ENCODE results near the gene YWHAG. TPM values are rescaled to one million over a fixed set of nuclear protein-coding genes. Genes with fewer than 3 reads are reported as not detected.
A peak's percentile ranks its signal among the peaks of the same experiment; 100 is the strongest.
"Not testable (repeated sequence)": the region's sequence is repeated elsewhere in the genome, so short reads cannot be mapped to it uniquely, and the experiment has no call there.

YWHAG gene
- total RNA-seq, result 10 to 100 TPM; 68.0 to 75.1 TPM

DNA sequence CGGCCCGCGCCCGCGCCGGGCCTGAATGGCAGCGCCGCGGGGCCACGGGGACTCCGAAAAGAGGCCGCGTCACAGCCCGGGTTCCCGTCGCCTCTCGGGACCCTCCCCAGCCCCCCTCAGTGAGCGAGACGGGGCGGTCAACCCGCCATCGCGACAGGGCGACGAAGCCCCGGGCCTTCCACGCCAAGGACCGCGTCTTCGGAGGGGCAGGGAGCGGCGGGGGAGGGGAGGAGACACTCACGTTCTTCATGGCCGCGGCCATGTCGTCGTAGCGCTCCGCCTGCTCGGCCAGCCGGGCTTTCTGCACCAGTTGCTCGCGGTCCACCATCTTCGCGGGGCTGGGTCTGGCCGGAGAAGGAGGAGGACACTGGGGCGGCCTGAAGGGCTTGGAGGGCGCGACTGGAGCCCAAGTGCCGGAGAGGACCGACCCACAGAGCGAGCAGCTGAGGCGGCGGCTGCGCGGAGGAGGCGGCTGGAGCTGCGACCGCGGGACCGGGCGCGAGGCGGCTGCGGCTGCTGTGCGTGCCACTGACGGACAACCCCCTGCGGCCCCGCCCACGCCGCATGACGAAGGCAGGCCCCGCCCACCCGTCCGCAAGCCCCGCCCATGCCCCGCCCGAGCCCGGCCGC is at the start of gene YWHAG:
TSS of gene YWHAG (minus strand) at position 511 of the 630 bp plus-strand sequence. CDS start at position 328, 183 bp downstream.
- no peaks in the 10 kb centered on the region for H3K9me3 Mint-ChIP-seq
- peak; percentile 86 for DNase-seq
- H3K36me3 Mint-ChIP-seq (ENCODE audit: low read depth), result peaks cover 30% of the 10 kb centered on the region
- peaks cover 42% of the 10 kb centered on the region for H3K4me1 Mint-ChIP-seq
- ChIA-PET CTCF (interaction anchor here (0.5 to 3.1 kb wide), 13 partner anchors 8 to 457 kb away, joined by 3 to 32 read pairs (median 4); no protein-coding TSS in a partner anchor), POLR2A (interaction anchor here (0.6 to 1.0 kb wide), 2 partner anchors 10 to 41 kb away, joined by 3 to 4 read pairs; no protein-coding TSS in a partner anchor)
- H3K27ac Mint-ChIP-seq, result peak within 1 kb of the TSS; percentile 97
- no peaks in the 10 kb centered on the region for H3K27me3 Mint-ChIP-seq
- peak within 1 kb of the TSS; percentile 92 for H3K4me3 Mint-ChIP-seq

DNA sequence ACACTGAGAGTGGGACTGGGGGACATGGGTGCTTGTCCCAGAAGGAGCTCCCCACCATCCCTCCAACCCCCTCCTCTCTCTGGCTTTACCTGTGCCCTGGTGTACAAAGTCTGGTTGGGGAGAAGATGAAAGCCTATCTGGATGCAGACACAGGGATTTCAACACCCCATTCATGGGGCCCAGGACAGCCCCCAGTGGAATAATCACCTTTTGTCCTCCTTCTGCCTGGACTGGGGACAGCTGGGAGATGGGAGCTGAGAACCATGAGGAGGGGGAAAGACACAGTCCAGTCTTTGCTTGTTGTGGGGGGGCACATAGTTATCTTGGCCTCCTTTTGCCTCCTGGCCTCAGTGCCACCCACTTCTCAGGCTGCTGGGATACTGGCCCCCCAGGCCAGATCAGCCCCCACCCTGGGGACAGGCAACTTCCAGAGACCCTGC is 49.4 kb upstream of the YWHAG start:
- no peaks in the 10 kb centered on the region for H3K36me3 Mint-ChIP-seq (ENCODE audit: low read depth)
- peaks cover 7% of the 10 kb centered on the region for H3K4me1 Mint-ChIP-seq
- peaks cover 2% of the 10 kb centered on the region for H3K27me3 Mint-ChIP-seq
- DNase-seq, result no peak
- no peaks in the 10 kb centered on the region for H3K9me3 Mint-ChIP-seq
- H3K4me3 Mint-ChIP-seq, result no peak overlapping the region
- no peak overlapping the region for H3K27ac Mint-ChIP-seq
- CTCF ChIA-PET, result interaction anchor here (0.6 to 1.9 kb wide), 6 partner anchors 11 to 196 kb away, joined by 3 to 8 read pairs (median 3); partner anchors contain the start of gene ZP3
- POLR2A ChIA-PET, result no interaction called here

DNA sequence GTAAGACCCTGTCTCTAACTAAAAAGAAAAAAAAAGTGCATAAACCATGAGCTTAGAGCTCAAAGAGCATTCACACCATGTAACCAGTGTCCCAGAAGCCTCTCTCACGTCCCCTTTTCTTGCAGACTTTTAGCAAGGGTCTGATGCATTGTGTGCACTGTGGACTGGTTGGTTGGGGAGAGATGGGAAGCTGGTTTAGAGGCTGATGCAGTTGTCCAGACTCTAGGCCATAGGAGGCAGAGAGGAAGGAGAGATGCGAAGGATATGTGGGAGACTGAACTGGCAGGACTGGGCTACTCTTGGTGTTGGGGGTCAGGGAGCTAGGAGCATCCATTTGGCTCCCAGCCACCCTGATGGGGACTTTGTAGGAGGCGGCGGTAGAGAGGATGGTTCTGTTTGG is 48.9 kb upstream of the YWHAG start:
- CTCF ChIA-PET, result interaction anchor here (0.6 to 1.9 kb wide), 5 partner anchors 11 to 196 kb away, joined by 3 to 8 read pairs (median 3); partner anchors contain the start of gene ZP3
- Mint-ChIP-seq H3K9me3 (no peaks in the 10 kb centered on the region), H3K4me3 (no peak overlapping the region), H3K27ac (no peak overlapping the region), H3K27me3 (peaks cover 2% of the 10 kb centered on the region), H3K4me1 (peaks cover 7% of the 10 kb centered on the region), H3K36me3 (ENCODE audit: low read depth) (no peaks in the 10 kb centered on the region)
- POLR2A ChIA-PET, result no interaction called here
- no peak for DNase-seq

DNA sequence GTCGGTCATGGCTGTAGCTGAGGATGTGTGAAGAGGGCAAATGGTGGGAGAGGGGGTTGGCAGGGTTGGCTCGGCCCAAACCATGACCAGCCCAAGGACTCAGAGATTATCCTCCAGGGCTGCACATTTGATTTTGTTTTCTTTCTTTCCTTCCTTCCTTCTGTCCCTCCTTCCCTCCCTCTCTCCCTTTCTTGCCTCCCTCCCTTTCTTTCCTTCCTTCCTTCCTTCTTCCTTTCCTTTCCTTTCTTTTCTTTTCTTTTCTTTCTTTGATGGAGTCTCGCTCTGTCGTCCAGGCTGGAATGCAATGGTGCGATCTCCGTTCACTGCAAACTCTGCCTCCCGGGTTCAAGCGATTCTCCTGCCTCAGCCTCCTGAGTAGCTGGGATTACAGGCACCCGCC is 46.9 kb upstream of the YWHAG start:
- CTCF ChIA-PET, result no interaction called here
- no peak overlapping the region for H3K27ac Mint-ChIP-seq
- H3K4me1 Mint-ChIP-seq, result peaks cover 9% of the 10 kb centered on the region
- no peak for DNase-seq
- no peaks in the 10 kb centered on the region for H3K27me3 Mint-ChIP-seq
- H3K4me3 Mint-ChIP-seq, result no peak overlapping the region
- H3K9me3 Mint-ChIP-seq, result no peaks in the 10 kb centered on the region
- POLR2A ChIA-PET, result interaction anchor here (0.7 kb wide), 1 partner anchor 15 kb away, joined by 5 read pairs; no protein-coding TSS in a partner anchor
- H3K36me3 Mint-ChIP-seq (ENCODE audit: low read depth), result no peaks in the 10 kb centered on the region

DNA sequence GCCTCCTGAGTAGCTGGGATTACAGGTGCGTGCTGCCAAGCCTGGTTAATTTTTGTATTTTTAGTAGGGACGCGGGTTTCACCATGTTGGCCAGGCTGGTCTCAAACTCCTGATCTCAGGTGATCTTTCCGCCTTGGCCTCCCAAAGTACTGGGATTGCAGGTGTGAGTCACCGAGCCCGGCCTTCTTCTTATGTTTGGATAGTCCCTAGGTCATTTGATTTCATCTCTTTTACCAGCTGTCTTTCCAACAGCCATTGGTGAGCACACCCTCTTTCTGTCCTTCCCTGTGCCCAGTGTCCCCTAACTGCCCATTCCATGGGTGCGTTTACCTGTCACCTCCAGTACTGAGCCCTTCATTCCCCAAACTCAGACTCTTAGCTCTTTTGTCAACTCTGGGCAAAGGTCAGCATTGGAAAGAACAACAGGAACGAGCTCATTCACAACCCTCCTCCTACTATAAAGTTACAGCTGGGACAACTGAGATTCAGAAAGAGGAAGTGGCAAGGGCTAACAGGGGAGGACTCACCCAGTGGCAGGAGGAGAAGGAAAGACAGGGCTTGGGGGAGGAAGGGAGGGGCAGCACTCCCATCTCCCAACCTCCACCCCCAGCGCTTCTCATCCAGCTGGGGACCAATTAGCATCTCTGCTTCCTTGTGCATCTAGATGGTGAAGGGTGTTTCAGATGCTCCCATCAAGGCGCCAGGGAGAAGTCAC is 45.1 kb upstream of the YWHAG start:
- H3K9me3 Mint-ChIP-seq, result no peaks in the 10 kb centered on the region
- DNase-seq, result no peak
- ChIA-PET CTCF (no interaction called here), POLR2A (no interaction called here)
- no peak overlapping the region for H3K4me3 Mint-ChIP-seq
- peak overlapping the region; percentile 1 for H3K27ac Mint-ChIP-seq
- peaks cover 9% of the 10 kb centered on the region for H3K4me1 Mint-ChIP-seq
- no peaks in the 10 kb centered on the region for H3K36me3 Mint-ChIP-seq (ENCODE audit: low read depth)
- H3K27me3 Mint-ChIP-seq, result no peaks in the 10 kb centered on the region

DNA sequence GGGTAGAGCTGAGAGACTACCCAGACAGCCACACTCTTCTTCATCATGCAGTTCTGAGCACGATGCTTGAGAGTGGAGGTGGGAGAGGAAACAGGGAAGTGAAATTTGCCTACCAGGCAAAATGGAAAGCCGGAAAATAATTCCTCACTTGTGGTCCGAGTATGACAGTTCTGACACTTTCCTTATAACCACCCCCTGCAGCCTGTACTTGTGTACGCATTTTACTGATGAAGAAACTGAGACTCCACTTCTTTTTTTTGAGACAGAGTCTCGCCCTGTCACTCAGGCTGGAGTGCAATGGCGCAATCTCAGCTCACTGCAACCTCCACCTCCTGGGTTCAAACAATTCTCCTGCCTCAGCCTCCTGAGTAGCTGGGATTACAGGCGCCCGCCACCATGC is 44.3 kb upstream of the YWHAG start:
- H3K9me3 Mint-ChIP-seq; POLR2A ChIA-PET; H3K4me1 Mint-ChIP-seq; DNase-seq; H3K4me3 Mint-ChIP-seq; H3K27ac Mint-ChIP-seq; H3K27me3 Mint-ChIP-seq; H3K36me3 Mint-ChIP-seq (ENCODE audit: low read depth): not testable (repeated sequence)
- CTCF ChIA-PET, result interaction anchor here (1.2 kb wide), 1 partner anchor 16 kb away, joined by 3 read pairs; no protein-coding TSS in a partner anchor

DNA sequence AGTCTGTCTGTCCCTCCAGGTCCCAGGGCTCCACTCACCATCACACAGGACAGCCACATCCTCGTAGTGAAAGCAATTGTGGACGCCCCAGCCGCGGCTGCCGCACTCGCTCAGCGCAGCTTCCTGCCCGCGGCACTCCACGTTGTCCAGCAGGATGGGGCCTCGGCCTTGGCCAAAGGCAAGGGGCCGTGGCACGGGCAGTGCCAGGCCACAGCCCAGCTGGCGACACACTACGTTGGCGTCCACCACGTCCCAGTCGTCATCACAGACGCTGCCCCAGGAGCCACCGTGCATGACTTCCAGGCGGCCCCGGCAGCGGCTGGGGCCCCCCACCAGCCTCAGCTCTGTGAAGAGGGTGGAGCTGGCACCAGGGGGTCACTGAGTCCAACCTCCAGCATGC is 41.5 kb upstream of the YWHAG start:
- H3K36me3 Mint-ChIP-seq (ENCODE audit: low read depth), result no peaks in the 10 kb centered on the region
- no peaks in the 10 kb centered on the region for H3K9me3 Mint-ChIP-seq
- no peak for DNase-seq
- H3K4me3 Mint-ChIP-seq, result no peak overlapping the region
- CTCF ChIA-PET, result interaction anchor here (1.3 kb wide), 1 partner anchor 24 kb away, joined by 3 read pairs; the partner anchor contains the start of gene ZP3
- POLR2A ChIA-PET, result no interaction called here
- H3K27me3 Mint-ChIP-seq, result no peaks in the 10 kb centered on the region
- peaks cover 22% of the 10 kb centered on the region for H3K4me1 Mint-ChIP-seq
- no peak overlapping the region for H3K27ac Mint-ChIP-seq

DNA sequence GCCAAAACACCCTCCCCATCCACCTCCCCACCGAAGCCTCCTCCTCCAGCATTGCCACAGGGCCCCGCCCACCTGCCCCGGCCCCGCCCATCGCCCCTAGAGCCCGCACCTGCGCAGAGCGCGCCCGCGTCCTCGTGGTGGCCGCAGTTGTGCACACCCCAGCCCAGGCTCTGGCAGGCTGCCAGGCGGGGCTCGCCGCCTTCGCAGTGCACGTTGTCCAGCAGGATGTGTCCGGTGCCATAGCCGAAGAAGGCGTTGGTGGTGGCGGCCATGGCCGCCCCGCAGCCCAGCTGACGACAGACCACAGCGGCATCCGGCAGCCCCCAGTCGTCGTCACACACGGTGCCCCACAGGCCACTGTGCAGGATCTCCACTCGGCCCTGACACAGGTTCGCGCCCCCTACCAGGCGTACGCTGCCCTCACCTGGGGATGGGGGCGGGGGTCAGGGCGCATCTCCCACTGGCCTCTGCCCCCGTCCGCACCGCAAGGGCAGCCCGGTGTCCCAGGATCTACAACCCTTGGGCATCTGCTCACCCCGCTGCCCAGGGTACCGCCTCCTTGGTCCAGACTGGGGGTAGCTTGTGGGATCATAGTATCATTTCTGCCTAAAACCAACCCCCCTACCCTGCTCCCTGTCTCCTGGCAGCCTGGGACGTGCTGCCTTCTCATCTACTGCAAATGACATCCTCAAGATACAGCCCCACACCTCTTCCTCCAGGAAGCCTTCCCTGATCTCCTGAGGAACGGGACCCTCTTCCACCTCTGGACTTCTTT is 38.8 kb upstream of the YWHAG start:
- no peaks in the 10 kb centered on the region for H3K9me3 Mint-ChIP-seq
- peak overlapping the region; percentile 61 for H3K4me3 Mint-ChIP-seq
- no peaks in the 10 kb centered on the region for H3K36me3 Mint-ChIP-seq (ENCODE audit: low read depth)
- ChIA-PET POLR2A (no interaction called here), CTCF (interaction anchor here (0.6 kb wide), 1 partner anchor 25 kb away, joined by 3 read pairs; no protein-coding TSS in a partner anchor)
- H3K27me3 Mint-ChIP-seq, result no peaks in the 10 kb centered on the region
- peak overlapping the region; percentile 54 for H3K27ac Mint-ChIP-seq
- peaks cover 24% of the 10 kb centered on the region for H3K4me1 Mint-ChIP-seq
- peak; percentile 79 for DNase-seq

DNA sequence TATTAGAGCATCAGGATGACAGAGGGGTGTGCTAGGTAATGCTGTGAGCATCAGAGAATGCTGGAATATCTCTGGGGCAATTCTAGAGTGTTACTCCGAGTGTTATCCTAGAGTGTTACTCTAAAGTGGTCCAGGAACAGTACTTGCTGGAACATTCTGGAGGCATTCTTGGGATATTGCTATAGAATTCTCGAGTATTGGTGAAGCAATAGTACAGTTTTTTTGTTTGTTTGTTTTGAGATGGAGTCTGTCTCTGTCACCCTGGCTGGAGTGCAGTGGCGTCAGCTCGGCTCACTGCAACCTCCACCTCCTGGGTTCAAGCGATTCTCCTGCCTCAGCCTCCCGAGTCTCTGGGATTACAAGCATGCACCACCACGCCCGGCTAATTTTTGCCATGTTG is 38.1 kb upstream of the YWHAG start:
- peaks cover 28% of the 10 kb centered on the region for H3K4me1 Mint-ChIP-seq
- no peak for DNase-seq
- H3K27ac Mint-ChIP-seq, result no peak overlapping the region
- CTCF ChIA-PET, result interaction anchor here (0.6 kb wide), 1 partner anchor 25 kb away, joined by 3 read pairs; no protein-coding TSS in a partner anchor
- H3K27me3 Mint-ChIP-seq, result no peaks in the 10 kb centered on the region
- no peaks in the 10 kb centered on the region for H3K9me3 Mint-ChIP-seq
- peak overlapping the region; percentile 61 for H3K4me3 Mint-ChIP-seq
- H3K36me3 Mint-ChIP-seq (ENCODE audit: low read depth), result no peaks in the 10 kb centered on the region
- POLR2A ChIA-PET, result no interaction called here

DNA sequence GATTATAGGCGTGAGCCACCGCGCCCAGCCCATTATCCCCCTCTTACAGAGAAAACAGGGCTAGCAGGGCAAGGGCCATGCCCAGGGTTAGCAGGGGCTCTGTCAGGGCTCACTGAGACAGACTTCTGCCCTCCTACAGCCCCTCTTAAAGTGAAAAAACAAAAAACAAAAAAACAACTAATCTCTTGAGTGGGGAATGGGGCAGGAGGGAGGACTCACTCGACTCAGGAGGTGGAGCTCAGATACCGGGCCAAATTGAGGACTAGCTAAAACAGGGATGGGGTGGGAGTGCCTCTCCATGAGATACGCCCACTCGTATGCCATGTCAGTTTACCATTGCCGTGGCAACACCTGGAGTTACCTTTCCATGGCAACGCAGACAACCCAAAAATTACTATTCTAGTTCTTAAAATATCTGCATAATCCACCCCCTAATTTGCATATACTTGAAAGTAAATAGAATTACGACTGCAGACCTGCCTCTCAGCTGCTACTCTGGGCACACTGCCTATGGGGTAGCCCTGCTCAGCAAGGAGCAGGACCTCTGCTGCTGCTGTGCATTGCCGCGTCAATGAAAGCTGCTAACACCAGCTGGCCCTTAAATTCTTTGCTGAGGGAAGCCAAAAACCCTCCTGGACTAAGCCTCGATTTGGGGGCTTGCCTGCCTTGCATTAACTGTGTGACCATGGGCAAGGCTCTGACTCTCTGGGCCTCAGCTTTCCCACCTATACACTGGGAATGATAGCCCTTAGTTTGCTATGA is 37.4 kb upstream of the YWHAG start:
- POLR2A ChIA-PET, result no interaction called here

DNA sequence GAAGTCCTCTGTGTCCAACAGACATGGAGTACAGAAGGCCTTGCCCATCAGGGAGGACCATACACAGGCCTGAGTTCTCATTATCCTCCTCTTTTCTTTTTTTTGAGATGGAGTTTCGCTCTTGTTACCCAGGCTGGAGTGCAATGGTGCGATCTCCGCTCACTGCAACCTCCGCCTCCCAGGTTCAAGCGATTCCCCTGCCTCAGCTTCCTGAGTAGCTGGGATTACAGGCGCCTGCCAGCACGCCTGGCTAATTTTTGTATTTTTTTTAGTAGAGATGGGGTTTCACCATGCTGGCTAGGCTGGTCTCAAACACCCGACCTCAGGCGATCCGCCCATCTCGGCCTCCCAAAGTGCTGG is 36.8 kb upstream of the YWHAG start:
- H3K36me3 Mint-ChIP-seq (ENCODE audit: low read depth); H3K27me3 Mint-ChIP-seq; POLR2A ChIA-PET; H3K9me3 Mint-ChIP-seq; H3K4me3 Mint-ChIP-seq; H3K27ac Mint-ChIP-seq; CTCF ChIA-PET; DNase-seq: not testable (repeated sequence)
- peaks cover 25% of the 10 kb centered on the region for H3K4me1 Mint-ChIP-seq

More for the DNA sequence above, 37.4 kb upstream of the YWHAG start:
- Mint-ChIP-seq H3K27ac (no peak overlapping the region), H3K27me3 (no peaks in the 10 kb centered on the region), H3K4me3 (no peak overlapping the region), H3K9me3 (no peaks in the 10 kb centered on the region), H3K4me1 (peaks cover 27% of the 10 kb centered on the region), H3K36me3 (ENCODE audit: low read depth) (no peaks in the 10 kb centered on the region)
- CTCF ChIA-PET, result no interaction called here
- DNase-seq, result no peak

DNA sequence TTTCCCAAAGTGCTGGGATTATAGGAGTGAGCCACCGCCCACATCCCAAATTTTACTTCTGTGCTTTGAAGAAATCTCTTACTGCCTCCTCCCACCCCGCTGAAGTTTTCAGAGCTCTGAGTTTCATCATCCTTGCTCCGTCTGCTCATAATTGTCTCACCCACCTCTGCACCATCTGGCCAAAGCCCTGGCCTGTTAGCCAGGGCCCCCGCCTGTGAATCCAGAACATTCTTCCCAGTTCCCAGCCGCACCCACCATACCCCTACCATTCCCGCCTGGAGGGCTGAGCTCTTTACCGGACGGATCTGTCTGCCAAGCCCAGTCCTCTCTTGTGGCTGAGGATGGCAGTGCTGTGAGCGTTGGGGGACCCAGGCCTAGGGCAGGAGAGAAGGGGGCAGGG is 36.2 kb upstream of the YWHAG start:
- Mint-ChIP-seq H3K27ac (no peak overlapping the region), H3K4me3 (no peak overlapping the region), H3K27me3 (no peaks in the 10 kb centered on the region), H3K36me3 (ENCODE audit: low read depth) (no peaks in the 10 kb centered on the region), H3K9me3 (no peaks in the 10 kb centered on the region), H3K4me1 (peaks cover 25% of the 10 kb centered on the region)
- ChIA-PET CTCF (interaction anchor here (1.4 to 1.8 kb wide), 2 partner anchors 13 to 36 kb away, joined by 4 read pairs; partner anchors contain the start of gene YWHAG), POLR2A (no interaction called here)
- no peak for DNase-seq

All from activated CD4-positive, alpha-beta T cell treated with anti-CD3 and anti-CD28 coated beads, Interleukin-2, amount 10 ng/mL, durations not matched to agents 7 days and 5 days (primary cell).